Central memory CD8-positive, alpha-beta T cell (primary cell): ENCODE data around the gene SHISA6.

Experiments
- ATAC-seq: fragments of 150-1000 bp; cut with Tn5 transposase; replicated peaks from 2 replicates; pipeline ENCODE4 v1.10.0; 2022; ENCODE audit warnings: mild to moderate bottlenecking, moderate FRiP score, moderate number of reproducible peaks; ENCODE audit not compliant: poor library complexity, severe bottlenecking; ENCODE audit errors: extremely low read depth
- DNase-seq, 2 donors: peaks; one replicate each; pipeline ENCODE4 v3.0.0; 2021; ENCODE audit warnings: low spot score in 2 of 2
- H3K27ac Mint-ChIP-seq: one replicate; pipeline ENCODE4 v1.8.0; 2022; ENCODE audit warnings: low read depth, mild to moderate bottlenecking, moderate library complexity, mixed read lengths
- H3K27me3 Mint-ChIP-seq: one replicate; pipeline ENCODE4 v1.8.0; 2022; ENCODE audit warnings: mixed read lengths
- H3K36me3 Mint-ChIP-seq: one replicate; pipeline ENCODE4 v1.8.0; 2022; ENCODE audit warnings: mild to moderate bottlenecking, moderate library complexity, mixed read lengths; ENCODE audit not compliant: insufficient read depth
- H3K4me1 Mint-ChIP-seq: one replicate; pipeline ENCODE4 v1.8.0; 2022; ENCODE audit warnings: mixed read lengths
- H3K4me3 Mint-ChIP-seq: one replicate; pipeline ENCODE4 v1.8.0; 2022; ENCODE audit warnings: mild to moderate bottlenecking, moderate library complexity, mixed read lengths
- H3K9me3 Mint-ChIP-seq: one replicate; pipeline ENCODE4 v1.8.0; 2022; ENCODE audit warnings: mixed read lengths

The SHISA6 gene

GRCh38 chr17:11545696-11546095 is 304.7 kb downstream of the SHISA6 start:
- no peaks in the 10 kb centered on the region for H3K36me3 Mint-ChIP-seq
- H3K27ac Mint-ChIP-seq, result no peak overlapping the region
- no peak overlapping the region for H3K4me3 Mint-ChIP-seq
- H3K27me3 Mint-ChIP-seq, result no peaks in the 10 kb centered on the region
- H3K9me3 Mint-ChIP-seq, result peaks cover 14% of the 10 kb centered on the region
- no peaks in the 10 kb centered on the region for H3K4me1 Mint-ChIP-seq
- ATAC-seq (no peak), DNase-seq (no peak)

GRCh38 chr17:11547853-11548252 is 306.8 kb downstream of the SHISA6 start:
- Mint-ChIP-seq H3K9me3 (peaks cover 18% of the 10 kb centered on the region), H3K36me3 (no peaks in the 10 kb centered on the region), H3K27me3 (no peaks in the 10 kb centered on the region), H3K4me3 (no peak overlapping the region), H3K4me1 (no peaks in the 10 kb centered on the region), H3K27ac (no peak overlapping the region)
- DNase-seq (no peak), ATAC-seq (no peak)

DNA sequence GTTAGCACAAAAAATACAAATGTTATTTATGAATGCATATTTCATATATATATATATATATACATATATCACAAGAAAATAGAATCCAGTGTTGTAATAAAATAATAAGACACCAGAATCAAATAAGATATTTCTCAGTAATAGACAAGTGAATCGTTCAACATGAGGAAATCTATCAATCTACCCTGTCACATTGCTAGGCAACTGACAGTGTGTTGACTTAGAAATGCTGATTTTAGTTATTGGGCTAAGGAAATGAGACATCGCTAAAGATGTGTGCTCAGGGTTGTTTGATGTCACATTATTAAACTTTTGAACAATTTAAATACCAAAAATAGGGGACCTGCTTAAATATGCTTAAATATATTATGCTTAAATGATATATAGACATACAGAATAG is 307.4 kb downstream of the SHISA6 start:
- ATAC-seq (no peak), DNase-seq (no peak)
- no peaks in the 10 kb centered on the region for H3K27me3 Mint-ChIP-seq
- H3K27ac Mint-ChIP-seq, result no peak overlapping the region
- H3K9me3 Mint-ChIP-seq, result peaks cover 20% of the 10 kb centered on the region
- no peaks in the 10 kb centered on the region for H3K36me3 Mint-ChIP-seq
- H3K4me3 Mint-ChIP-seq, result no peak overlapping the region
- H3K4me1 Mint-ChIP-seq, result no peaks in the 10 kb centered on the region

- no peak for DNase-seq
- Mint-ChIP-seq H3K9me3 (peaks cover 26% of the 10 kb centered on the region), H3K27me3 (no peaks in the 10 kb centered on the region), H3K36me3 (peaks cover 3% of the 10 kb centered on the region), H3K4me3 (no peak overlapping the region), H3K27ac (no peak overlapping the region), H3K4me1 (no peaks in the 10 kb centered on the region)
- no peak for ATAC-seq
Observed at GRCh38 chr17:11550431-11550830, 309.4 kb downstream of the SHISA6 start.

DNA sequence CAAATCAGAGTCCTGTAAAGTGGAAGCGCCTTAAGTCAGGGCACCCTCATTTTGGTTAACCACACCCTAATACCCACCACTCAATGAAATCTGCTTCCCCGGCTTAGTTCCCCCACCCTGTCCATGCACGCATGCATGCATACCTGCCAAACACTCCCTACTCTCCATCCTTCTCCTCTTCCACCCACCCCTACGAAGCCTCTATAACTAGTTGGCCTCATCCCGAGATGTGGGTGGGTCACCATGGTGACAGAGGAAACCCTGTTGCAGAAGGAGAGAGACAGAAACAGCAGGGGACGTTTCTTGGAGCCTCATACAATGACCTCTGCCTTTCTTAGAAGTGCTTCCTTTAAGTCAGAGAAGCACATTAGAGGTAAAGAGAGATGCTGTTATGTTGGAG is 310.4 kb downstream of the SHISA6 start:
- no peak overlapping the region for H3K27ac Mint-ChIP-seq
- no peaks in the 10 kb centered on the region for H3K27me3 Mint-ChIP-seq
- ATAC-seq (no peak), DNase-seq (no peak)
- H3K36me3 Mint-ChIP-seq, result peaks cover 3% of the 10 kb centered on the region
- H3K4me3 Mint-ChIP-seq, result no peak overlapping the region
- no peaks in the 10 kb centered on the region for H3K4me1 Mint-ChIP-seq
- peaks cover 19% of the 10 kb centered on the region for H3K9me3 Mint-ChIP-seq

DNA sequence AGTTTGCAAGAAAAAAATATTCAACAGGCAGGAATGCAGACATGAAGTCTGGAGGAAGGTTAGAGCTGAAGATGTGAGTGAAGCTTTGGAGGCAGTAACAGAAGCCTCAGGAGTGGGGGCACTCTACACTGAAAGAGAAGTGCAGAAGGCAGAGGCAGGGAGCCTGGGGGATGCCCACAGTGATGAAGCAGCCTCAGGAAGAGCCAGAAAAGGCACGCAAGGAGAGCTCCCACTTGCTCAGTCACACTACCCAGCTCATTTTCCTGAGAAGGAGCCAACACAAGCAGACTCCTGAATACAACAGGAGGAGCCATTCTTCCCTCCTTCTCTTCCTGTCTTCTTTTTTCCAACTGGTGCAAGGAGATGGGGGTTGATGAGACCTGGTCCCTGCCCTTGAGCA is 312.1 kb downstream of the SHISA6 start:
- Mint-ChIP-seq H3K27me3 (no peaks in the 10 kb centered on the region), H3K4me3 (no peak overlapping the region), H3K36me3 (peaks cover 3% of the 10 kb centered on the region), H3K9me3 (peaks cover 19% of the 10 kb centered on the region), H3K4me1 (no peaks in the 10 kb centered on the region), H3K27ac (no peak overlapping the region)
- no peak for DNase-seq
- no peak for ATAC-seq

- Mint-ChIP-seq H3K27ac (no peak overlapping the region), H3K27me3 (no peaks in the 10 kb centered on the region), H3K4me3 (no peak overlapping the region), H3K4me1 (no peaks in the 10 kb centered on the region), H3K36me3 (peaks cover 3% of the 10 kb centered on the region), H3K9me3 (peaks cover 19% of the 10 kb centered on the region)
- DNase-seq, result no peak
- no peak for ATAC-seq
Observed at GRCh38 chr17:11554042-11554441, 313.0 kb downstream of the SHISA6 start.

- Mint-ChIP-seq H3K27ac (no peak overlapping the region), H3K27me3 (no peaks in the 10 kb centered on the region), H3K4me3 (no peak overlapping the region), H3K4me1 (no peaks in the 10 kb centered on the region), H3K9me3 (peaks cover 19% of the 10 kb centered on the region), H3K36me3 (peaks cover 3% of the 10 kb centered on the region)
- DNase-seq, result no peak
- no peak for ATAC-seq
Observed at GRCh38 chr17:11554542-11554941, 313.5 kb downstream of the SHISA6 start.

GRCh38 chr17:11555530-11555929 is 314.5 kb downstream of the SHISA6 start:
- Mint-ChIP-seq H3K4me3 (no peak overlapping the region), H3K9me3 (peaks cover 13% of the 10 kb centered on the region), H3K4me1 (no peaks in the 10 kb centered on the region), H3K27me3 (no peaks in the 10 kb centered on the region), H3K27ac (no peak overlapping the region), H3K36me3 (peaks cover 3% of the 10 kb centered on the region)
- no peak for DNase-seq
- no peak for ATAC-seq

DNA sequence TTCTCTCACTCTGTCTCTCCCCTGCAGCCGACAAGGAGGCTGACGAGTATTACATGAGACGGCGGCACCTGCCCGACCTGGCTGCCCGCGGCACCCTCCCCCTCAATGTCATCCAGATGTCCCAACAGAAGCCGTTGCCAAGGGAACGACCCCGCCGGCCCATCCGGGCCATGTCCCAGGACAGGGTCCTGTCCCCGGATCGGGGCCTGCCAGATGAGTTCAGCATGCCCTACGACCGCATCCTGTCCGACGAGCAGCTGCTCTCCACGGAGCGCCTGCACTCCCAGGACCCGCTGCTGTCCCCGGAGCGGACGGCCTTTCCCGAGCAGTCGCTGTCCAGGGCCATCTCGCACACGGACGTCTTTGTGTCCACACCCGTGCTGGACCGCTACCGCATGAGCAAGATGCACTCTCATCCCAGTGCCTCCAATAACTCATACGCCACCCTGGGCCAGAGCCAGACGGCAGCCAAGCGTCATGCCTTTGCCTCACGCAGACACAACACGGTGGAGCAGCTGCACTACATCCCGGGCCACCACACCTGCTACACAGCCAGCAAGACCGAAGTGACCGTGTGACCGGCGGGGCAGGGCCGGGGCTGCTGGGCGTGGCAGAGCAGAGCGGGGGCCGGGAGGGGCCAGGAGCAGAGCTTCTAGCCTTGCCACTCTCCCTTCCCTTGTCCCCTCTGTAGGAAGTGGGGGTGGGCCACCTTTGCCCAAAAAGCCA is 316.9 kb downstream of the SHISA6 start:
- Mint-ChIP-seq H3K4me3 (no peak overlapping the region), H3K27me3 (no peaks in the 10 kb centered on the region)
- ATAC-seq, result no peak

GRCh38 chr17:11558681-11559234 is 317.7 kb downstream of the SHISA6 start:
- peaks cover 6% of the 10 kb centered on the region for H3K9me3 Mint-ChIP-seq
- H3K4me3 Mint-ChIP-seq, result no peak overlapping the region
- DNase-seq (no peak), ATAC-seq (no peak)
- H3K27ac Mint-ChIP-seq, result no peak overlapping the region
- no peaks in the 10 kb centered on the region for H3K27me3 Mint-ChIP-seq
- H3K4me1 Mint-ChIP-seq, result no peaks in the 10 kb centered on the region
- peaks cover 3% of the 10 kb centered on the region for H3K36me3 Mint-ChIP-seq

More for the DNA sequence above, 316.9 kb downstream of the SHISA6 start:
- no peak overlapping the region for H3K27ac Mint-ChIP-seq
- DNase-seq, result no peak
- peaks cover 8% of the 10 kb centered on the region for H3K9me3 Mint-ChIP-seq
- peaks cover 3% of the 10 kb centered on the region for H3K36me3 Mint-ChIP-seq
- H3K4me1 Mint-ChIP-seq, result no peaks in the 10 kb centered on the region

- Mint-ChIP-seq H3K27me3 (no peaks in the 10 kb centered on the region), H3K4me3 (no peak overlapping the region)
Observed at GRCh38 chr17:11559601-11560000, 318.6 kb downstream of the SHISA6 start.

DNA sequence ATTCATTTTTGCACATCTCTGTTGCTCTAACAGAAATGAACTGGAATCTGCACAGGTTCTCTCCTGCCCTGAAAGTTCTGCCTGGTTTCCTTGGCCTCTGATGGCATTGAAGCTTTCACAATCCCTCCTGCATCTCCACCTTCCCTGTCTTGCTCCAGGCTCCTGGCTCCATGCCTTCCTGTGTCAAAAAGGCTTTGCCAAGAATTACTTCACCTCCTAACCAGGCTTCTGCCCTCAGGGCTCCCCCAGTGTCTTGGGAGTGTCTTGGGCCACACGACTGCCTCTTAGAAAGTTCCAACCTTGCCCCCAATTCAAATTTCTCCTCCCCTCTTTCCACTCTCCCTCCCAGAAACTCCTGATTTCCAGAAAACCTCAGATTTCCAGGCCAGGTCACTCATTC is 320.3 kb downstream of the SHISA6 start:
- ATAC-seq, result no peak

More at GRCh38 chr17:11559601-11560000, 318.6 kb downstream of the SHISA6 start:
- ATAC-seq, result no peak
- H3K4me1 Mint-ChIP-seq, result no peaks in the 10 kb centered on the region
- no peak overlapping the region for H3K27ac Mint-ChIP-seq
- no peak for DNase-seq
- peaks cover 4% of the 10 kb centered on the region for H3K9me3 Mint-ChIP-seq
- H3K36me3 Mint-ChIP-seq, result peaks cover 3% of the 10 kb centered on the region

More for the DNA sequence above, 320.3 kb downstream of the SHISA6 start:
- Mint-ChIP-seq H3K4me3 (no peak overlapping the region), H3K36me3 (no peaks in the 10 kb centered on the region), H3K9me3 (peaks cover 5% of the 10 kb centered on the region), H3K27ac (no peak overlapping the region), H3K4me1 (no peaks in the 10 kb centered on the region), H3K27me3 (no peaks in the 10 kb centered on the region)
- DNase-seq, result no peak
